HG02642 (cell line): ENCODE measurements around the gene SEMA5A.
"Not testable (repeated sequence)": the region's sequence is repeated elsewhere in the genome, so short reads cannot be mapped to it uniquely, and the experiment has no call there.

ENCODE experiments used
- ATAC-seq: cut with Tn5 transposase; IDR thresholded peaks from one replicate; pipeline ENCODE4 v1.9.1; 2021; ENCODE audit warnings: mild to moderate bottlenecking; ENCODE audit not compliant: unreplicated experiment, poor library complexity

SEMA5A gene

DNA sequence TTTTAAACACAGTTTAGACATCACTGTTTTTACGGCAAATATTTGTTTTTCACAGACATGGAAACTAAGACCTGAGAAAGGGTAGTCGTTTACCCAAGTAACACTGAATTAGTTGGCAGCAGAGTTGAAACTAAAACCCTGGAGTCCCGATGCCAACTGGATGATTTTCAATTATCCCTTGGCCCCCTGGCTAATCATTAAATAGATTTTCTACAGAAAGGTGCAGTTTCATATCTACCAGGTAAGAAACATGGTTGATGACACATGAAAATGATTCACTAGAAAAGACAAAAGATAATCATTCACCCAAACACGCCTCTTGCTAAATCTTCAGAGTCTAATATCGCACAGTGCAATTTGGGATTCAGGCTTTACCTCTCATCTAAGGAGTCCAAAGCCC, 136.9 kb downstream of the SEMA5A start:
- no peak for ATAC-seq

DNA sequence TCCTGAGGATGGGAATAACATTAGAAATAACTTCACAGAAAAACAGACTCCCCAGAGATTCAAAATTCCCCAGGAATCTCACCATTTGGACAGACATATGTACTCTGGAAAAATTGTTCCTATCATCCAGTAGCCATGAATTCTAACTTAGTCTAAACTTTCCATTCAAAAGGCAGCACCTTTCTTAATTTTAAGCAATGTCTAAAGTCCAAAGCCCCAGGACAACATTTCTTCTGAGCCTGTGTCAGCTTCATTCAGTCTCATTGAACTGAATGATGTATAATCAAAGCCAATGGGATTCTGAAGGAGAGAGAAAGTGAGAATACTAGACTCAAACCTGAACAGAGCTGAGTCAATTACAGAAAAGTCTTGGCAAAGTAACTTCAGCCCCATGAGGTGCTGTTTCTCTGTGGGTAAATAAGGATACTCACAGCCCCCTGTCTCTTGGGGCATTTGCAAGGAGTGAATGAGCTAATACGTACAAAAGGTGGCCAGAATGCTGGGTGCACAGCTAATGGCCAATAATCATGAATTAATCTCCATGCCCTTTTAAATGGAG, 140.6 kb downstream of the SEMA5A start:
- ATAC-seq: peak; percentile 66

DNA sequence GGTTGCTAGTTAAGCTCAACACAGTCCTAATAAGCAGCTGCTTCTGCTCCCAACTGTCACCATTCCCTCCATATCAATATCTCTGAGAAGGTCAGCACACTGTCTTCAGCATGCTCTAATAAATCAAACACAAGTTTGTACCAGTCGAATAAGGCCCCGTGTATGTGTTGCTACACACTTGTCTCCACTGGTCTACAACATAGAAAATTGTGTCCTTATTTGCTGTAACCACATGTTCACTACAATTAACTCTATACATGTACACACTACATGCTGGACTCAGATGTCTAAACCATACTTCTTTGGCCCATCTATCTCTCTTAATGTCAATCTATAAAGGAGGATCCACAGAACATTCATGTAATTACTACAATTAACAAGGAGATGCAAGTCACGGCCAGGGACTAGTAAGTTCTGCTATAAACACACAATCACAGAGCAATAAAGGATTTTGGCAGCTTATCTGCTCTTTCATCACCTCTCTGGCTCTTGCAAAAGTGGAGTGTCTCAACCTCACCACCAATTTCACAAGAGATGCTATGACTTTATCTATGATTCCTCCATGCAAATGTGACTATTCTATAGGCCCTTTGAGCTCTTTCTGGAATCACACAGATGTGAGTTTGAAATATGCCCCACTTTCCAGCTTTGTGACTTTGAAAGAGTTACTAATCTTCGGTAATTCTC, 143.9 kb downstream of the SEMA5A start:
- no peak for ATAC-seq

DNA sequence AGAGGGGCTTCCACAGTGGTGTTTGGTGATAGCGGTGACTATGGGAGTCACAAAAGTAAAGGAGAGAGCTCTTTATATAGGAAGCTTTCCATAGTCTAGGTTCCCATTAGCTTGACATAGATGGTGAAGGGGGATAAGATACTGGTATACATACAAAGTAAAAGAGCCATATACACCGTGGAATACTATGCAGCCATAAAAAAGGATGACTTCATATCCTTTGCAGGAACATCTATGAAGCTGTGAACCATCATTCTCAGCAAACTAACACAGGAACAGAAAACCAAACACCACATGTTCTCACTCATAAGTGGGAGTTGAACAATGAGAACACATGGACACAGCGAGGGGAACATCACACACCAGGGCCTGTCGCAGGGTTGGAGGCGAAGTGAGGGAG, 146.1 kb downstream of the SEMA5A start:
- not testable (repeated sequence) for ATAC-seq

DNA sequence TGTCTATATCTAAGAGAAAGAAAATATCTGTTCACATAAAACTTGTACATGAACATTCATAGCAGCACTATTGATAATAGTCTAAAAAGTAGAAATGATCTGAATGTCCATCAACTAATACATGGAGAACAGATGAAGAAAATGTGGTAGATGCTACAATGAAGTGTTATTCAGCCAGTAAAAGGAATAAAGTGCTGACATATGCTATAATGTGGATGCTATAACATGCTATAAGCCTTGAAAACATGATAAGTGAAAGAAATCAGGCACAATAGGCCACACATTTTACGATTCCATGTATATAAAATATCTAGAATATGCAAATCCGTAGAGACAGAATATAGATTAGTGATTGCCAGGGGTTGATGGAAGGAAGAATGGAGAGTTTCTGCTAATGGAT, 146.8 kb downstream of the SEMA5A start:
- no peak for ATAC-seq

DNA sequence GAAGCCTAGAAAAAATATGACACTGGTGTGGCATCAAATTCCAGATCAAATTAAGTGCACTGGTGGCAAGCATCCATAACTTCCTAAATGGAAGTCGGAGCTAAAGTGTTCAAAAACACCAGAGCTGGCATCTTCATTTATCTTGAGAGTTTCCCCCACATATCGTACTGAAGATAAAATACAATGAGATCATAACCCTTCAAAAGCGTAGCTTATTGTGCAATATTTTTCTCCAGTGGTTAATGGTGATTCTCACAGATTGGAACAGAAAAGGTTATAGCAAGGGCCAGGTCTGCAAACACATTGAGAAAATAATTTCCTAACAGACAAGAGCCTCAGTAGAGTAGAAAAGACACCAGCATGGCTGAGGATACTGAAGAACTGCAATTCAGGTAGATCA, 147.6 kb downstream of the SEMA5A start:
- no peak for ATAC-seq

DNA sequence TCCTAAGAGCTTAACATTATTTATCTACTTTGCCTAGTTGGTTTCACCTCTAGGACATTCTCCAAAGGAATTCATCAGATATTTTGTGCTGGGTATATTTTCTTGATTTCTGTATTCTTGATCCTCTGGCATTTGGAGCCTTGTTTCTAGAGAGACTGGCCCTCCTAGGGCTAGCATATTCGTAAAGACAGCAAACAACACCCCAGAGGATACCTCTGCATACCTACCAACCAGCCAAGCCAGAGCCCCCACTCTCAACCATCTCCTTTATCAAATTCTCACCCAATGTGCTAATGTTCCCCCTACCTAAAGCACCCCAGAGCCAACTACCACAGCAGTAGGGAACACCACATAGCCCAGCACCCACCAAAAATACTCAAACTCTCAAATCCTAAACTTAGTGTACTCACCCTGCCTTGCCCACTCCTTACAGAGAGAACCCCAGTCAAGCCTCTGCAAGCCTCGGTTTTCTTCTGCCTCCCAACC, 149.5 kb downstream of the SEMA5A start:
- ATAC-seq: no peak

DNA sequence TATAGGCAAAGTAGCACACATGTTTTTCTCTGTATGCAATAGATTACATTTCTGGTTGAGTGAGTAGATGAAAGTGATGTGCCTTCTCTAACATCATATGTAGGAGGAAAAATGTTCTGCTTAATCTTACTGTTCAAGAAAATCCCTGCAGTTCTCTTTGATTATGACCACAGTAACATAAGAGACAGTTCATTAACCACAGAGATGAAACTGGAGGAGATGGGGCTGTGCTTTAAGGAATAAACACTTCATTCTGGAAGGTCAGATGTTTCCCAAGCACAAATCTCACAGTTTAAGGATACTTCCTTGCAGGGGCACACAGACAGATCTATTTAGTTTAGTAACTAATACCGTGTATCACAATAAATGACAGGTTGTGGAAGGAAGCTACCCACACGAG, 150.2 kb downstream of the SEMA5A start:
- ATAC-seq: no peak

DNA sequence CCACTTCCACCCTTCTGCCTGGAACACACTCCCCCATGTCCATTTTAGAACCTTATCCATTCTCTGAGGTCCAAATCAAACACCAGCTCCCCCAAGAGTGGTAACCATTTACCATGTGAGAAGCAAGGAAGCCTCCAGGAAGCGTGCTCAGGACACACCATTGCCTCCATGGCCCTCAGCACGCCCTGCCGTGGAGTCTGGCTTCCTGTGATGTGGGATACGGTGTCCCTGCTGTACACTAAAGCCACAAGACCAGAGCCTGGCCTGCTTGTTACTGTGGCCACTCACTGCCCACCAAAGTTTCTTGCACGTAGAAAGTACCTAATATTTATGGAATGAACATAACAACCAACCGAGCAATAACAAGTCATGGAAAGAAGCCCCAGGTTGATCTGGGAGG, 151.7 kb downstream of the SEMA5A start:
- ATAC-seq: no peak

DNA sequence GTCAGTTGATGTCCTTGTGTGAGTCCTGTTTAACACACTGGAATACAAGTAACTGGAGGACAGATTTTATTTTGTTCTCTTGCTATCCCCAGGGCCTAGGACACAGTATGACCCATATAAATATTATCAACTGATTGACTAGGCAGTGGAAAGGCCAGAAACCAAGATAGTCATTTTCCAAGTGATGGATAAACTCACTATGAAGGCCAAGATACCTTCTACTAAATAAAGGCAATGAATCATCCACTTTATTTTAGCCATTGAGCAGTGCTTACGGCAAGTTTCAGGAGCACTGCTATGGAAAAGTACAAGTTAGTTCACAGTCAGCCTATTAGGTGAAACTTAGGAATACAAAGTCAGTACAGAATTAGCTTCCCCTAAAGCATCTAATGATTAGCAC, 153.2 kb downstream of the SEMA5A start:
- no peak for ATAC-seq

DNA sequence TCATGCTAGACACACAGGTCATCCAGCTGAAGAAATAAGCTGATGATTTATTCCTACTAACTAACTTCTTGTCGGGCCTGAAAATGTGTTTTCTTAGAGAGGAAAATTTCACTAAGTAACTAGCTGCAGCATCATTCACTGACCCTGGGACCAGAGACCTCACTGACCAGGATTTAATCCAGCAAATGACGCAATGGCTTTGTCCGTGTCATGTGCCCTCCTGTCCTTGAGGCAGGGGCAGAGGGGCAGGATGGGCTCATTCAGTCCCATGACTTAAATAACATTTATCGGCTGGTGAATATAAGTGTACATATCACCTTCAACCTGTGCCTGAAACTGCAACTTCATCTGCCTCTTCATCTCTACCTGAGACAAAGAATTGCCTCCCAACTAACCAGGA, 154.8 kb downstream of the SEMA5A start:
- no peak for ATAC-seq

DNA sequence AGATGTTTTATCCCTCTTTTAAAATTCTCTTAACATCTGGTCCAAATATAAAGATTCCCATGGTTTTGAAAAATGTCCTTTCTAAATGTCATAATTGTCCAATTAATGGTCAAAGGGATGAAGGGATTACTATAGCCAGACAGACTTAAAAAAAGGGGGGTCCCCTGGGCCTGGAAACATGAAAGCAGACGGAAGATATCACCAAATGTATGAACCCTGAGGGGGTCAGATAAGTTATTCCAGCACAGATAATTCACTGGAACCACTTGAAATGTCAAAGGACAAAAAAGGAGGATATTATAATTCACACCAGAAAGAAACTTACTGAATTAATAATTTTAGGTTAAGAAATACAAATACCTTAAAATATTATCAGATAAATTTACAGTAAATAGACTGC, 155.8 kb downstream of the SEMA5A start:
- ATAC-seq: no peak

DNA sequence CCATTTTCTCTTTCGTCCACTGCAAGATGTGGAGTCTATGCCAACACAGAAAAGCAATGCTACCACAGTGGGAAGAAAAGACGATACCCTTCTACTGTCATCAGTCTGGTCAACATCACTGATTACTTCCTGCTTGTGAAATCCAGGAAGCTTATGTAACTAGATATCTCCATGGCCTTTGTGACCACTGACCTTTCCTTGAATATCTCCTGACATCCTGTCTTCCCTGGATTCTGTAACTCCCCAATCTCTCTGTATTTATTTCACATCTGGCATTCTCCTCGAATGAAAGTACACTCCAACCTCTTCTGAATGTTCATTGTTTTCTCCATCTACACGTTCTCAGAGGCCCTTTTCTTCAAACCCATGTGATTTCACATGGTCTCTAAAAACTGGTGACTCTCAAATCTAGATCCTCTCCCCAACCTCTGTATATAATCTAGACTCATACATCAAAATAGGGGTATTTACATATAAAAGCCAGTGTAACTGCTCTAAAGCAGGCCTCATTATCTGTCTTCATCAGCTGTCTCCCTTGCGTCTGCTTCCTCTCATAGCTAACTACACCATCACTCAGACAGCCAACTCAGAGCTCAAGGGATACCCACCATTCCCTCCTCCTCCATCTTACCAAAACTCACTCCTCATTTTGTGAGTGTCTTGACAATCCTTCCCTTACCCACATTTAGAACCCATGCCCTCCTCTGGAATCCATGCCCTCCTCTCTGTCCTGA, 156.8 kb downstream of the SEMA5A start:
- no peak for ATAC-seq

DNA sequence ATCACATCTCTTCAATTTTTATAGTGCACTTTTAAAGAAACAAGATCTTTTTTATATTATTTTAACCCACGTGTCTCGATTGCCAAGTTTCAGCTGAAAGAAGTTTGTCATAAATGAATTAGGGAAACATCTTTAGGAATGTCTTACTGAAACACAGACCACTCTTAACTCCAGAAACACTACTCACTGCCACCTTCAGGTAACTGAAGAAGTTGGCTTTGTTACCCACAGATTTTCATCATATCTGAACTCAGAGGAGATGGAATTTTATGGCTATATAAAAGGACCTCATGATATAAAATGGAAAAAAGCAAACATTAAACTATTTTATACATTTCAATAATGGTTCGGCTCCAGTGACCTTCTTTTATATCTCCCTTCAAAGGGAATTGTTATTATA, 158.0 kb downstream of the SEMA5A start:
- ATAC-seq: no peak

DNA sequence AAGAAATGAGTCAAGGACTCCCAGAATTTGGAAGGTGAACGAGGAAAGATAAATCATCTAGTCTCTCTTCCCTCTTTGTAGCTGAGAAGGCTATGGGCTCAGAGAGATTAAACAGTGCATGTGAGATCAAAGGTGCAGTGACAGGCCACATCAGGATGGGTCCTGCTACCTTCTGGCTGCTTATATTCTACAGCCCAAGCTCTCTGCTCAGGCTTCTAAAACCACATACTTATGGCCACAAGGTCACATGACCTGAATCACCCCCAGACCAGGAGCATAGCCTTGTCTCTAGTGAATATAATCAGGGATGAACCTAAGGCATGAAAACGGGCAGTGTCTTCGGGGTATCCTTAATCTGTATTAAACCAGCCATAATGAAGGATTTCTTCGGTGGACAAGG, 158.9 kb downstream of the SEMA5A start:
- ATAC-seq: no peak

DNA sequence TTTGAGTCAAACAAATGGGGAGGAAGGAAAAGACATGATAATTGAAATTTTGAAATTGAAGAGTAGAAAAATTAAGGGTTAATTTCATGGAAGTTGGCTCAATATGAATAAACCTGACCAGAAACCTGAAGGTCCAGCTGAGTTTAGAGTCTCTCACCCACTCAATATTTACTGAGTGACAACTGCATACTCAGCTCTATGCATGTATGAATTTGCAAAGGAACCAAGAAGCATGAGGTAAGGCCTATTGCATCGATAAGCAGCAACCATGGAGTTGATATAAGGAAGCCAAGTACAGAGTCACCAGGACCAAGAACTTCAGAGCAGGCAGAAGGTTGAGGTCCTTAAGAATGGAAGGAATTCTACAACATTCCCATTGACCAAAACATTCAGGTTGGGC, 163.4 kb downstream of the SEMA5A start:
- no peak for ATAC-seq

DNA sequence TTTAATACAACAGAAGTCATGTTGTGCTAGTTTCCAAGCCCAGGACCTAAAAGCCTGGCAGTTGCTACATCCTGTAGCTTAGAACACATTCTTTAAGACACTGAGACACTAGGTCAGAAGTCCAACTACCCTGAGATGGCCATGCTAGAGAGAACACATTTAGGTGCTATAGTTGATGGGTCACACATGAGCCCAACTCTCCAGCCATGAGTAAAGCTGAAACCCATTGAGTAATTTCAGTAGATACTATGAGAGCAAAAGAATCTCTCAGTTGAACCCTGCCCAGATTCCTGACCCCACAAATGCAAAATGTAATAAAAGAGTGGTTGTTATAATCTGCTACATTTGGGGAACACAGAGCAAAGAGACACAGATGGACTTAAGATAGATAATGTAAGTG, 164.4 kb downstream of the SEMA5A start:
- peak; percentile 77 for ATAC-seq

DNA sequence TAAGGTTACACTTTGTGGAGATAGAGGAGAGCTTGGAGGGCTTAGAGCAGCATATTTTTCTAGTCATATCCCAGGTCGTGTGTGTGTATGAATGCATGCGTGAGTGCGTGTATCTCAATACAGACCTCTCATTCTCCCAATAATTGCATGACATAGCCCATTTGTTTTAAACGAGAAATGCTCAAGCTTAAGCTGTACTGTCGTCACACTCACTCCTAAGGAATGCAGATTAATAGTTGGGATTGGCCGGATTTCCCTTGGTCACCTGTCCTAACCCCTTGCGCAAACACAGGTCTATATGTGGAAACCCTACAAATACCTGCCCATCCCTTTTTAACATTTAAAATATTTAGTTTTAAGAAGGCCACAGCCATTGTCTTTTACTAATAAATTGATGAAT, 165.8 kb downstream of the SEMA5A start:
- no peak for ATAC-seq

DNA sequence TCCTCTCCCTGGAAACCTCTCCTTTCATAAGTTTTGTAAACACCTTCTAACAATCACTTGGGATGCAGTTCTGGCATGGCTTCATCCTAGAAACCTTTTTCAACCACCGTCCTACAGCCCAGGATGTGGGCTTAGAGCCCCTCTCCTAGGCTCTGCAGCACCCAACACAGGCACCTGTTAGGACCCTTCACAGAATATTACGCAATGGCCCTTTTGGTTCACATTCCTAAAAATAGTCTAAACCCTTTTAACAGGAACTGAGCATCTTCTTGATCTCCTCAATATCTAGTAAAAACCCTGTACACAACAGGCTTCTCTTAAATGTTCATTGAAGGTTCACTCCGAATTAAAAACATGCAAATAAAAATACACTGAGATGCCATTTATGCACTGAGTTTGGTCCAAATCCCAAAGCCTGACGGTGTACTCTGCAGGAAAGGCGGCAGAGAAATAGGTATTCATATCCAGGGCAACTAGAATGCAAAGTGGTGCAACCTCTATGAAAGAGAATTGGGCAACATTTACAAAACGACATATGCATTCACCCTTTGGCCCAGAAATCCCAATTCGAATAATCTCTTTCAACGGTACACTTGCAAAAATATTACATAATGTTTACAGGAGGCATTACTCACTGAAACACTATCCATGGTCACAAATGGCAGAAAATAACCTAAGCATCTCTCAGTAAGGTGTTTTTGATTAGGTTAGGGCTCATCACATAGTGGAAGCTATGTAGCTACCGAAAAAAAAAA, 169.3 kb downstream of the SEMA5A start:
- ATAC-seq: no peak

DNA sequence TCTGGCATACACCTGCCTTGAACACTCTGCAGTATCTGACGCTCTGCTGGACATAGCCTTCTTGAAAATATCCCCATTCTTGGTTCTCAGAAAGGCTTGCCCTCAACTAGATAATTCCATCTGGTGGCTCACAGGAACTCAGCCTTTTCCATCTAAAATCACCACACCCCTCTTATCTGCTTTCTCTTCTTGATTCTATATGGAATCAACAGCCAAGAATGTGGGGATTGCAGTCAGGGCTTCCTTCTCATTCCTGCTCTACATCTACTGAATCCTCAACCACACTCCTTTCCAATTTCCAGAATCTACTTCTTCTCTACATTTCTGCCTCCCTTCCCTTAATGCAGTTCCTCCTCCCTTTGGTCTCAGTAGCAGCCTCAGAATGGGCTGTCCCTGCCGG, 170.1 kb downstream of the SEMA5A start:
- ATAC-seq: no peak

DNA sequence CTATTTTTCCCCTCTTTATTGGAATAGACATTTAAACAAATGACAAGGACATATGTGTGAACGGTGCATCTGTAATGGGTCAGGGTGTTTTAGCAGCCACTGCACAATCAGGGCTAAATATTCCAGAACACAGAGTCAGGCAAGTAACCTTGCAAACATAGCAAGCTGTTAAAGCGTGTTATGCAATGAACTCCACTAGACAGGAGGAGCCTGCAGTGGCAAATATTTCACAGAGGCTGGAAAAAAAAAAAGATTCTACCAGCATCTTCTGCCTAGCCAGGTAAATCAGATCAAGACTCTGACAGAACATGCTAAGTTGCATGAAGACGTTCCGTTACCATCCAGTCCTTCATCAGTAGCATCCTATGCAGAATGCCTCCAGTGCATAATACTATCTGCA, 171.8 kb downstream of the SEMA5A start:
- no peak for ATAC-seq
